OCI-LY1 (cell line): ENCODE results near the gene SORL1-AS1.
A peak's percentile ranks its signal among the peaks of the same experiment; 100 is the strongest.

Experiments used
- H2AFZ ChIP-seq: fragments of 200-600 bp; sonication (generic), shearing (Covaris generic); 2 replicates; pipeline ENCODE4 v1.6.0; 2014; ENCODE audit warnings: antibody characterized with exemption, mild to moderate bottlenecking, low read length
- H3F3A ChIP-seq: fragments of 200-600 bp; sonication (generic), shearing (Covaris generic); 2 replicates; pipeline ENCODE4 v1.6.0; 2014; ENCODE audit warnings: mild to moderate bottlenecking, antibody characterized with exemption, low read length, moderate library complexity; ENCODE audit not compliant: insufficient read depth
- H3K27ac ChIP-seq: fragments of 200-600 bp; sonication (generic); 2 replicates; pipeline ENCODE4 v1.5.1; 2014; ENCODE audit warnings: low read length, mixed run types, mild to moderate bottlenecking, low read depth; ENCODE audit not compliant: poor library complexity, severe bottlenecking
- H3K27me3 ChIP-seq: fragments of 200-600 bp; sonication (generic); 2 replicates; pipeline ENCODE4 v1.6.0; 2014; ENCODE audit warnings: antibody characterized with exemption, mild to moderate bottlenecking, low read length, moderate library complexity; ENCODE audit not compliant: insufficient read depth
- H3K36me3 ChIP-seq: fragments of 200-600 bp; sonication (generic); 2 replicates; pipeline ENCODE4 v1.6.1; 2014; ENCODE audit warnings: mild to moderate bottlenecking, antibody characterized with exemption, low read length, moderate library complexity, mixed read lengths; ENCODE audit not compliant: insufficient read depth
- H3K4me1 ChIP-seq: fragments of 200-600 bp; sonication (generic); 2 replicates; pipeline ENCODE4 v1.5.1; 2014; ENCODE audit warnings: mild to moderate bottlenecking, low read length, moderate library complexity; ENCODE audit not compliant: insufficient read depth, severe bottlenecking
- H3K4me2 ChIP-seq: fragments of 200-600 bp; sonication (generic), shearing (Covaris generic); 2 replicates; pipeline ENCODE4 v1.6.1; 2014; ENCODE audit warnings: low read length
- H3K4me3 ChIP-seq: fragments of 200-600 bp; sonication (generic); 2 replicates; pipeline ENCODE4 v1.5.1; 2014; ENCODE audit warnings: low read length, low read depth, mild to moderate bottlenecking, mixed read lengths; ENCODE audit not compliant: poor library complexity, severe bottlenecking
- H3K79me2 ChIP-seq: fragments of 200-600 bp; shearing (Covaris generic); 2 replicates; pipeline ENCODE4 v1.6.1; 2016; ENCODE audit warnings: mixed run types, low read length, mixed read lengths; ENCODE audit not compliant: insufficient read depth
- H3K9ac ChIP-seq: fragments of 200-600 bp; sonication (generic), shearing (Covaris generic); 2 replicates; pipeline ENCODE4 v1.6.1; 2014; ENCODE audit warnings: mild to moderate bottlenecking, low read length, mixed read lengths
- H3K9me2 ChIP-seq: fragments of 200-600 bp; sonication (generic), shearing (Covaris generic); 2 replicates; pipeline ENCODE4 v1.6.1; 2014; ENCODE audit warnings: low read depth, mild to moderate bottlenecking, low read length, mixed read lengths
- H3K9me3 ChIP-seq: fragments of 200-600 bp; shearing (Covaris generic); 2 replicates; pipeline ENCODE4 v1.6.1; 2014; ENCODE audit warnings: low read length, mixed read lengths
- H4K20me1 ChIP-seq: fragments of 200-600 bp; sonication (generic), shearing (Covaris generic); 2 replicates; pipeline ENCODE4 v1.6.0; 2016; ENCODE audit warnings: mild to moderate bottlenecking, low read length; ENCODE audit not compliant: insufficient read depth
- EZH2 ChIP-seq: fragments of 200-600 bp; sonication (generic), shearing (Covaris generic); IDR thresholded peaks from 2 replicates; pipeline ENCODE4 v1.8.0; 2017; ENCODE audit warnings: borderline replicate concordance, mixed run types, mild to moderate bottlenecking, antibody characterized with exemption, low read length, moderate library complexity, mixed read lengths
- TF ChIP-seq, protein P1 (sequence below): fragments of 200-600 bp; sonication (generic), shearing (Covaris generic); IDR thresholded peaks from 2 replicates; pipeline ENCODE4 v1.5.1; 2017; ENCODE audit warnings: mild to moderate bottlenecking, antibody characterized with exemption, low read length, moderate library complexity, mixed read lengths

Gene SORL1-AS1

DNA sequence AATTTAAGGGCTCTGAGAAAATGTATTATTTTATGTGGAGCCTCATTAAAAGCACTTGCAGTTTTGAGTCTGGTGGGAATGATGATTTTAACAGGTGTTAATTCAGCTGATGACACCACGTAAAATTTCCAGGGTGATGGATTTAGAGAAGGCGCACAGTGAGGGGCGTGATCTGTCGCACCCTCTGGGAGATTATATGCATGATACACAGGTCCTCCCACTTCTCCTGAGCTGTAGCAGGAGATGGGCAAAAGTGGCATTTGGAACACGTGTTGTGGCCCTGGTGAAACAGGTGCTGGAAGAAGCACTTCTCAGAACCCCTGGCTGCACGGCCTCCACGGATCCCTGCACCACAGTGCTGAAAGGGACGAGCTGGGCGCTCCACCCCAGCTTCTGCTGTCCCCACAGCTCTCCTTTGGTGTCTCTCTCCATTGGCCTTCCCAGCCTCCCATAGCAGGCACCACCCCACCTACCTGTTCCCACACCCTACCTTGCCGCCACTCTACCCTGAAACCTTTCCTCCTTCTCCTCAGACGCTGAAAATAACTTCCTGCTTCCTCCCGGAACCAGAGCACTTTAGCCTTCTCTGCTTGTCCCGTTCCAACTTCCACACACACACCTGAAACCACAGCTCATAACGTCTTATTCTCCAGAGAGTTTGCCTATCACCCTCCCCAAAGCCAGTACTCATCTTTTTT lies 7.5 kb downstream of the SORL1-AS1 start:
- Histone ChIP-seq H3K4me1 (peaks cover 64% of the 10 kb centered on the region), H3K4me3 (peak overlapping the region; percentile 35), H3F3A (peaks cover 17% of the 10 kb centered on the region), H3K36me3 (no peaks in the 10 kb centered on the region), H2AFZ (no peak overlapping the region), H3K4me2 (peak overlapping the region; percentile 60), H3K9me3 (no peaks in the 10 kb centered on the region), H3K27ac (peak overlapping the region; percentile 98), H3K27me3 (no peaks in the 10 kb centered on the region), H3K9me2 (no peaks in the 10 kb centered on the region), H4K20me1 (no peaks in the 10 kb centered on the region), H3K79me2 (no peaks in the 10 kb centered on the region), H3K9ac (peak overlapping the region; percentile 56)
- TF ChIP-seq, protein P1, sequence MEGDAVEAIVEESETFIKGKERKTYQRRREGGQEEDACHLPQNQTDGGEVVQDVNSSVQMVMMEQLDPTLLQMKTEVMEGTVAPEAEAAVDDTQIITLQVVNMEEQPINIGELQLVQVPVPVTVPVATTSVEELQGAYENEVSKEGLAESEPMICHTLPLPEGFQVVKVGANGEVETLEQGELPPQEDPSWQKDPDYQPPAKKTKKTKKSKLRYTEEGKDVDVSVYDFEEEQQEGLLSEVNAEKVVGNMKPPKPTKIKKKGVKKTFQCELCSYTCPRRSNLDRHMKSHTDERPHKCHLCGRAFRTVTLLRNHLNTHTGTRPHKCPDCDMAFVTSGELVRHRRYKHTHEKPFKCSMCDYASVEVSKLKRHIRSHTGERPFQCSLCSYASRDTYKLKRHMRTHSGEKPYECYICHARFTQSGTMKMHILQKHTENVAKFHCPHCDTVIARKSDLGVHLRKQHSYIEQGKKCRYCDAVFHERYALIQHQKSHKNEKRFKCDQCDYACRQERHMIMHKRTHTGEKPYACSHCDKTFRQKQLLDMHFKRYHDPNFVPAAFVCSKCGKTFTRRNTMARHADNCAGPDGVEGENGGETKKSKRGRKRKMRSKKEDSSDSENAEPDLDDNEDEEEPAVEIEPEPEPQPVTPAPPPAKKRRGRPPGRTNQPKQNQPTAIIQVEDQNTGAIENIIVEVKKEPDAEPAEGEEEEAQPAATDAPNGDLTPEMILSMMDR = no peak
- no peak for TF ChIP-seq EZH2

DNA sequence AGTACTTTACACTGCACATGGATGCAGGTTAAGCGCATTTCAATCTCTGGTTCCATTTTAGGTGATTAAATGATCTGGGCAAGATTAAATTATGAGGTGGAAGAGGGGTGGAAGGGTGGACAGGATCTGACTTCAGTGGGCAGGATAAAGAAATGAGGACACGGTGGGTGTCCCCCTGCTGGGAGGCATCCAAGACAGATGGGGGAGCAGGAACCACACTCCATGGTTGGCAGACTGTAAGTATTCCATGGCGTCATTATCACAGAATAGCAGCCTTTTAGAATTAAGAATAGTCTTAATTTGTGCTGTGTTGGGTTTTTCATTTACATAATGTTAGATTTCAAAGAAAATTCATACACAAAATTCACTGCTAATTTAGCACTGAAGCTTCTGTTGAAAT lies 8.2 kb downstream of the SORL1-AS1 start:
- Histone ChIP-seq H3K9ac (peak overlapping the region; percentile 56; the same call in 1 of the 2 replicates), H3K4me3 (peak overlapping the region; percentile 35)

DNA sequence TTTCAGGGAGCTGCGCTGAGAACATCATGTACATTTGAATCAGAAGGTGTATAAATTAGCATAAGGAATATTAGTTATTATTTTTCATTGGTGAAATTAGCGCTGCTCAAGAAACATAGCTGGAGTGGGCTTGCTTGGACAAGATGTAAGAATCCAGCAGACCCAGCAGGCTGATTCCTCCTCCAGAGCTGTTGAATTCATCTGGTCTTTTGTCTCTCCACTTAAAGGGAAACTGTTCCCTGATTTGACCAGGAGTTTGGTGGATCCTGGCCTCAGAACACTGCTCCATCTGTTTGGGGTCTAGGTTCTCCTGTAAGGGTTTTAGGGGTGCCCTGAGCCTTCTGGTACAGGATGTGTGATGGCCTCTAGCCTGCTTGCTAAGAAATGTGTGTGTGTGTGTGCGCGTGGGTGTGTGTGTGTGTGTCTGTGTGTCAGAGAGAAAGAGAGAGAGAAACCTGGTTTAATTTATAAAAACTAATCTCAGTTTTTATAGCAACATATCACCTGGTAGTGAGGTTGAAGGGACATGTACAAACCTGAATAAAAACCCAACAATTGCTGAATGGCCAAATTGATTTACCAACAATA lies 9.0 kb downstream of the SORL1-AS1 start:
- peaks cover 50% of the 10 kb centered on the region for H3K4me1 ChIP-seq
- no peak overlapping the region for H3K4me3 ChIP-seq
- H2AFZ ChIP-seq = no peak overlapping the region
- H3K9me3 ChIP-seq = no peaks in the 10 kb centered on the region
- no peak for TF ChIP-seq EZH2
- peaks cover 13% of the 10 kb centered on the region; the same call in 1 of the 2 replicates for H3F3A ChIP-seq
- no peak overlapping the region for H3K4me2 ChIP-seq
- H3K27ac ChIP-seq = peak overlapping the region; percentile 98
- no peak overlapping the region; the same call in 1 of the 2 replicates for H3K9ac ChIP-seq
- no peaks in the 10 kb centered on the region for H3K9me2 ChIP-seq
- no peaks in the 10 kb centered on the region for H3K27me3 ChIP-seq
- H3K36me3 ChIP-seq = no peaks in the 10 kb centered on the region
- H3K79me2 ChIP-seq = no peaks in the 10 kb centered on the region
- no peaks in the 10 kb centered on the region for H4K20me1 ChIP-seq

More for the DNA sequence above, 8.2 kb downstream of the SORL1-AS1 start:
- no peaks in the 10 kb centered on the region for H3K9me3 ChIP-seq
- no peak overlapping the region for H2AFZ ChIP-seq
- peak overlapping the region; percentile 60 for H3K4me2 ChIP-seq
- H3K4me1 ChIP-seq = peaks cover 57% of the 10 kb centered on the region
- peaks cover 16% of the 10 kb centered on the region for H3F3A ChIP-seq
- no peaks in the 10 kb centered on the region for H3K27me3 ChIP-seq
- H3K79me2 ChIP-seq = no peaks in the 10 kb centered on the region
- H3K36me3 ChIP-seq = no peaks in the 10 kb centered on the region
- TF ChIP-seq EZH2 = no peak
- TF ChIP-seq, protein P1 = no peak
- no peaks in the 10 kb centered on the region for H3K9me2 ChIP-seq
- H3K27ac ChIP-seq = peak overlapping the region; percentile 98
- H4K20me1 ChIP-seq = no peaks in the 10 kb centered on the region
